Diencephalon (tissue), 1 donor: ENCODE results near the gene NDRG3. TPM values are rescaled to one million over a fixed set of nuclear protein-coding genes. Genes with fewer than 3 reads are reported as not detected.

Source experiments
- small RNA-seq: library from RNA; depleted of rRNA; stranded (forward); fragments of <200 nt; gene quantifications from one replicate; pipeline ENCODE3, GENCODE V24; 2014
- total RNA-seq: library from RNA; depleted of rRNA; stranded (reverse); fragments of >200 nt; gene quantifications from one replicate; pipeline ENCODE4 v1.2.3, GENCODE V29; 2014

The NDRG3 gene
- 77.5 TPM for total RNA-seq

DNA sequence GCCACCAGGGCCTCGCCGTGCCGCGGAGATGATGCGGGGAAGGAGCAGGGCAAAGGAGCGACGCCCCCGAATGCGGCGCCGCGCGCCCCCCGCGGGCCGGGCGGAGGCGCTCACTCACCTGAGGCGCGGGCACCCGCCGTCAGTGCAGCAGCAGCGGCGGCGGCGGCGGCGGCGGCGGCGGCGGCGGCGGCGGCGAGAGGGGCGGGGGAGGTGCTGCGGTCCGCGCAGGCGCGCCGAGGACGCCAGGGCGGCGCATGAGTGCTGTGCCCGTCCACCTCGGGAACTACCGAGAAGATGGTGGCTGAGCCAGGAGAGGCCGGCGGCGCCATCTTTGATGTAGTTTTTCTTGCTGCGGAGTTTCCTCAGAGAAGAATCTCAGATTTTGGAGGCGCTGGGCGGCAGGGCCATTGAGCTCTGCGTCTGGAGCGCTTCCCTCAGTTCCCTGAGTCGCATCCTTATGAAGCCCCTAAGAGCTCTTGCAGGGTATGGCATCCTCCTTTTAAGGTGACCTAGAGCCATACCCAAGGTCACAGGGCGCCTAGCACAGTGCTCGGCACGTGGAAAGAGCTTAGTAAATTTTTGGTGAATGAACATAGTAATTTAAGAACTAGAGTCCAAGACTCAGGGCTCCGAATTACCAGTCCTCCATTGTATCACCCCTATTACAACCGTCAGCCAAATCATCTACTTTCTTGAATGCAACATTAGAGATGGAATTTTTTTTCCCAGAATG is at the start of gene NDRG3:
NDRG3 (minus strand) TSS at position 164 of the 733 bp plus-strand sequence. CDS start 24,355 bp downstream, outside the sequence.

DNA sequence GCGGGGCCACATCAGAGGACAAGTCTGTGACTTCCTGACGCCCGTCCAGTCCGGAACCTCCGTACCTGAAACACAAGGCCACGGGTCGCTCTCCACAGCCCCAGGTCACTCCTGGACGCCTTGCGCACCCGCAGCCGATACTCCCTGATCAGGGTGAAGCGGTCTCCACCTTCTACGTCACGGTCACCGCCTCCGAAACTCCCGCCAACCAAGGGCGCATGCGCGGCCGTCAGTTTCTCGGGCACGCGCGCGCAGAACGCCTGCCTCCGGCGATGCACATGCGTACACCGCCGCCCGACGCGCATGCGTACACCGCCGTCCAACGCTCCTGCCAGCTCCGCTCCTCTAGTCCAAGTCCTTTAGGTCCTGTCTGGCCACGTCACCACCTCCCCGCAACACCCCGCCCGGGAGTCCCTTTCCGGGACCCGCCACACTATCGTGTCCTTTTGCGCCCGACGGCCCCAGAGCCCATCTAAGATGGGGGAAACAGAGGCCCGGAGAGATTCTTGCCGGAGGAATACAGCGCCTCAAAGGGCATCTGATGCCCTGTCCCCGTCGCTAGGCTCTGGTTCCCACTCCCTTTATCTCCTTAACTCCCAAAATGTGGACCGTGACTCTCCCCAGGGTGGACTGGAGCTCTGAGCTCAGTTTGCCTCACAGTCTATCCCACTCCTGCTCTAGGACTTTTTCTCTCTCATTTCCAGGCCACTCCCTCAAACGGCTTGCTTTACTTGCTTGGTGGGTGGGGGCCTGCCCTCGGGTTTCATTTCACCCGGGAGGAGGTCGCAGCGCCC is 27.9 kb upstream of the NDRG3 start, which contains the start of gene DSN1:
DSN1 (minus strand) TSS at position 167 of the 794 bp plus-strand sequence. CDS start 2,305 bp downstream, outside the sequence.

DNA sequence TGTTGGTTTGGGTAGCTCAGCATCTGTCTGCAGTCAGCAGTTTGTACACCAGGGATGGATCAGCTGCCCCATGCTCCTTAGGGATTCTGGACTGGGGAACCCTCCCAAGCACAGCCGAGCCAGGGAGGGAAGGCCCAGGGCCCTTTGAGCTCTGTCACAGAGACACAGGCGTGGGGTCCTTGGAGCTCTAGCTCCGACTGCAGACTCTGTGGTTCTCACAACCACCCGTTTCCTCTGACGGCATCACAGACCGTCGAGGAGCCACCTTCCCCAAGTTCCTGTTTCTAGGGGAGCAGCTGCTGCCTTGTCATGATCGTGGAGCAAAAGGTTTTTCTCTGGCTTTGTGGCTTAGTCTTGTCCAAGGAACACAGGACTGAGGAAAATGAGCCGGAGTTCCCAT is 99.9 kb downstream of the NDRG3 start, which contains the start of gene SLA2:
SLA2 (minus strand) TSS at position 199 of the 400 bp plus-strand sequence. CDS start 4,861 bp downstream, outside the sequence.

DNA sequence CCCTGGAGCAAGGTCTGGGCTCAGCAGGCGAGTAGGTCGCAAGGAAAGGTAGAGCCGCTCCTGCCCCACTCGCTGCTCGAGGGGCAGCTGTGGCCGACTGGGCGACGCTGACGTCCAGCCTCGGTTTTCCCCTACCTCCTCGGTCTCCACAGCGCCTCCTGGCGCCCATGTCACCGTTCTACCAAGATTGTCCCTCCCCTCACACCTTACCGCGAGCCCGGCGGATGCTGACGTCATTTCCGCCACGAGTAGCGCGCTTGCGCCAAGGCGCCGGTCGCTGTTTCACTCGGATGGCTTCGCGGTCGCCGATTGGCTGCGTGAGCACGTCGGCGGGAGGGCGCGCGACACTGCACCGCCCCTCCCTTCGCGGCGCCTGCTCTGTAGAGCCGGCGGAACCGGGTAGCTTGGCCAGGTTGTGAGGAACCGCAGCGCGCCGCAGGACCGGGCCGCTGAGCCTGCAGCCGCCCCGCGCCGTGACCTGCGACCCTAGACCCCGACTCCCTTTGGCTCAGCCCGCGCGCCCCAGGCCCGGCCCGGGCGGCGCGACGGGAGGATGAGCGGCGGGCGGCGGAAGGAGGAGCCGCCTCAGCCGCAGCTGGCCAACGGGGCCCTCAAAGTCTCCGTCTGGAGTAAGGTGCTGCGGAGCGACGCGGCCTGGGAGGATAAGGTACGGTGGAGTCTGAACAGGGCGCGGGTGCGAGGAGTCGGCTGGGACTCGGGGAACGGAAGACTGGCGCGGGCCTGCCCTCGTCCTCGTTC is 140.3 kb downstream of the NDRG3 start, which contains the start of gene RAB5IF:
RAB5IF (plus strand) TSS at position 381 of the 759 bp plus-strand sequence; CDS start at position 554, 173 bp downstream.

Small RNA genes within 50 kb of the gene (small RNA-seq; reads per million reads assigned to genes)
- not detected for gene RF00019

Other genes with a start within 250 kb of the NDRG3 start
- 0.23 TPM for gene MYL9, start 204.6 kb downstream of the NDRG3 start, total RNA-seq
- gene TGIF2, start 172.5 kb downstream of the NDRG3 start, total RNA-seq, result 9.7 TPM
- 41.3 TPM for gene RAB5IF, start 140.3 kb downstream of the NDRG3 start, total RNA-seq
- not detected for gene SLA2, start 99.9 kb downstream of the NDRG3 start, total RNA-seq
- 8.3 TPM for gene DSN1, start 27.7 kb upstream of the NDRG3 start, total RNA-seq
- gene TLDC2, start 130.0 kb upstream of the NDRG3 start, total RNA-seq, result 1.2 TPM
- gene SAMHD1, start 205.6 kb upstream of the NDRG3 start, total RNA-seq, result 67.1 TPM